Measurements from ENCODE around the gene FRS2. TPM values are rescaled to one million over a fixed set of nuclear protein-coding genes. Genes with fewer than 3 reads are reported as not detected.

Gene FRS2
- polyA plus RNA-seq, 1 experiment: 16.6 TPM

- Histone ChIP-seq H3K27me3 (ENCODE audit: control insufficient read depth, insufficient read depth, low read length) (no peaks in the 10 kb centered on the region), H3K36me3 (ENCODE audit: control insufficient read depth, insufficient read depth, low read length) (0 out of 2 replicates have a peak, but pooled peaks cover 1% of the 10 kb centered on the region), H3K4me3 (ENCODE audit: low read depth, low read length) (no peak overlapping the region)
- no peak for TF ChIP-seq CTCF (IDR thresholded peaks at IDR 0.05; ENCODE audit: insufficient read depth, low read depth, low read length)
- ChIA-PET CTCF (interaction anchor here (0.7 to 1.2 kb wide), 4 partner anchors 9 to 44 kb away, joined by 3 to 4 read pairs (median 4); no protein-coding TSS in a partner anchor), POLR2A (no interaction called here)
- no peak for DNase-seq (ENCODE audit: low read depth)
Observed at GRCh38 chr12:69484428-69484827, 14.2 kb downstream of the FRS2 start.

- ChIA-PET CTCF (no interaction called here), POLR2A (no interaction called here)
- Histone ChIP-seq H3K4me3 (ENCODE audit: low read depth, low read length) (no peak overlapping the region), H3K36me3 (ENCODE audit: control insufficient read depth, insufficient read depth, low read length) (peaks cover 1% of the 10 kb centered on the region; the same call in 1 of the 2 replicates), H3K27me3 (ENCODE audit: control insufficient read depth, insufficient read depth, low read length) (no peaks in the 10 kb centered on the region)
- TF ChIP-seq CTCF (IDR thresholded peaks at IDR 0.05; ENCODE audit: insufficient read depth, low read depth, low read length): no peak
- DNase-seq (ENCODE audit: low read depth): no peak
Observed at GRCh38 chr12:69490920-69491643, 20.9 kb downstream of the FRS2 start.

DNA sequence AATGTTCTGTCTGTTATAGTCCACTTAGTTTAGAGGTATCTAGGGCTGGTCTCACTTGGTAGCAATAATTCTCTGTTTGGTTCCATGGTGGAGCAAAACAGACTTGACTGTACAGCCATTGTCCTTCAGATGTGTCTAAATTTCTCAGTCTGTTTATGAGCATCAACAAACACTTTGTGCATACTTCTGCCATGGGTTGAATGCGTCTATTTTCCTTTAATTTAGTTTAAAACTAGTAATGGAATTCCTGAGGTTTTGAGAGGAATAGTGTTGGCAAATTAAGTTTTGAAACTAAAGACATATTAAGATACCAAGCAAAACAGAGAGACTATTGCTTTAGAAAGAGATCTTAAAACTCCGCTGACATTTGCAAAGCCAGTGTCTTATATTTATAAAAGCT lies 22.6 kb downstream of the FRS2 start:
- peaks cover 1% of the 10 kb centered on the region; the same call in 1 of the 2 replicates for H3K36me3 ChIP-seq (ENCODE audit: control insufficient read depth, insufficient read depth, low read length)
- H3K27me3 ChIP-seq (ENCODE audit: control insufficient read depth, insufficient read depth, low read length): no peaks in the 10 kb centered on the region
- POLR2A ChIA-PET: no interaction called here
- DNase-seq (ENCODE audit: low read depth): no peak
- TF ChIP-seq CTCF (IDR thresholded peaks at IDR 0.05; ENCODE audit: insufficient read depth, low read depth, low read length): no peak
- CTCF ChIA-PET: interaction anchor here (1.0 to 1.6 kb wide), 3 partner anchors 8 to 10 kb away, joined by 3 read pairs; no protein-coding TSS in a partner anchor
- no peak overlapping the region for H3K4me3 ChIP-seq (ENCODE audit: low read depth, low read length)

DNA sequence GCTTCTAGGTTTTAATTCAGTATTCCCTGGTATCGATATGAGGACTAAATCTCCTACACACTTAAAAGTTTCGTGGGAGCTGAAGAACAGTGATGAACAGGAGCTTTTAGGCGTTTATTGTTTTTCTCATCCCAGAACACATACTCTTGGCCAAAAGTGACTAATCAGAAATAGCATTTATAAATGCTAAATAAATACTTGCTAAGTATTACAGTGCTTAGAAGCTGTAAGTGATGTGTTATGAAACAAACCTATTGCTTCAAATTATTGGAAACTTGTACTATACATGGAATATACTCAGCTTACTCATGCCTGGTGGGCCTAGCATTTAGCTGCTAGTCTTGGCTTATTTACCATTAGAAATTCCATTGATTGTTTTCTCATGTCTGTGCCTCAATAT lies 24.9 kb downstream of the FRS2 start:
- H3K27me3 ChIP-seq (ENCODE audit: control insufficient read depth, insufficient read depth, low read length): no peaks in the 10 kb centered on the region
- POLR2A ChIA-PET: interaction anchor here (0.6 kb wide), 1 partner anchor 17 kb away, joined by 4 read pairs; no protein-coding TSS in a partner anchor
- TF ChIP-seq CTCF (IDR thresholded peaks at IDR 0.05; ENCODE audit: insufficient read depth, low read depth, low read length): no peak
- DNase-seq (ENCODE audit: low read depth): no peak
- H3K36me3 ChIP-seq (ENCODE audit: control insufficient read depth, insufficient read depth, low read length): no peaks in the 10 kb centered on the region; the same call in 1 of the 2 replicates
- CTCF ChIA-PET: no interaction called here
- no peak overlapping the region for H3K4me3 ChIP-seq (ENCODE audit: low read depth, low read length)

DNA sequence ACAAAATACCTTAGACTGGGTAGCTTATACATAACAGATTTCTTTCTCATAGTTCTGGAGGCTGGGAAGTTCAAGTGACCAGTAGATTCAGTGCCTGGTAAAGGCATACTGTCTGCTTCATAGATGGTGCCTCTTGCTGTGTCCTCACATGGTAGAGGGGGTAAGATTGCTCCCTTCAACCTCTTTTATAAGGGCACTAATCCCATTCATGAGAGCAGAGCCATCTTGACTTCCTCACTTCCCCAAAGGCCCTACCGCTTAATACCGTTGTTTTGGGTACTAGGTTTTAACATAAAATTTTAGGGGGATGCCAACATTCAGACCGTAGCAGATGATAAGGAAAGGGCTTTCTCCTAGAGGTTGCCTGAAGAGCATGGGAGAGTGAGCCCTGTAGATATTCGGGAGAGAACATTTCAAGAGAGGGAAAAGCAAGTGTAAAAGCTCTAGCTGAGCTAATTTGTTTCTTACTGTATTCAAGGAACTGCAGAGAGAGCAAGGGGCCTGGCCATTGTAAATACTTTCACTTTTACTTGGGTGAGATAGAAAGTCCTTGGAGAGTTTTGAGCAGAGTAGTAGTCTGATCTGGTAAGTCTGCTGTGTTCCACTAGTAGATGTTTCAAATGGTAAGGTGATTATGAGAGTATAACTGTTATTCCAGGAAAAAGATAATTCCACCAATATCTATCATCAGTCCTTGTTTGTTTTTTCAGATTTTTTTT lies 27.3 kb downstream of the FRS2 start:
- TF ChIP-seq CTCF (IDR thresholded peaks at IDR 0.05; ENCODE audit: insufficient read depth, low read depth, low read length): no peak
- CTCF ChIA-PET: interaction anchor here (0.5 kb wide), 1 partner anchor 75 kb away, joined by 3 read pairs; no protein-coding TSS in a partner anchor
- Histone ChIP-seq H3K27me3 (ENCODE audit: control insufficient read depth, insufficient read depth, low read length) (no peaks in the 10 kb centered on the region), H3K4me3 (ENCODE audit: low read depth, low read length) (no peak overlapping the region), H3K36me3 (ENCODE audit: control insufficient read depth, insufficient read depth, low read length) (no peaks in the 10 kb centered on the region; the same call in 1 of the 2 replicates)
- POLR2A ChIA-PET: no interaction called here
- DNase-seq (ENCODE audit: low read depth): no peak
